KMS-11 (cell line): ENCODE data around the gene AKAP13.

Source experiments
- H2AFZ ChIP-seq: fragments of 200-600 bp; sonication (generic); 2 replicates; pipeline ENCODE4 v1.6.1; 2016; ENCODE audit warnings: antibody characterized with exemption, mixed run types, low read depth
- H3K27ac ChIP-seq: fragments of 200-600 bp; sonication (generic); 2 replicates; pipeline ENCODE4 v1.6.1; 2016; ENCODE audit warnings: mild to moderate bottlenecking, mixed run types
- H3K27me3 ChIP-seq: fragments of 200-600 bp; sonication (generic); 2 replicates; pipeline ENCODE4 v1.6.1; 2017; ENCODE audit warnings: mild to moderate bottlenecking, low read depth, mixed run types, moderate library complexity; ENCODE audit not compliant: insufficient read depth
- H3K36me3 ChIP-seq: fragments of 200-600 bp; sonication (generic); 2 replicates; pipeline ENCODE4 v1.6.1; 2017; ENCODE audit warnings: mild to moderate bottlenecking, mixed run types; ENCODE audit not compliant: insufficient read depth
- H3K4me1 ChIP-seq: fragments of 200-600 bp; sonication (generic); 2 replicates; pipeline ENCODE4 v1.6.1; 2016; ENCODE audit warnings: mild to moderate bottlenecking, low read depth, mixed run types; ENCODE audit not compliant: poor library complexity, severe bottlenecking
- H3K4me2 ChIP-seq: fragments of 200-600 bp; sonication (generic); 2 replicates; pipeline ENCODE4 v1.7.0; 2016; ENCODE audit warnings: mild to moderate bottlenecking, mixed run types
- H3K4me3 ChIP-seq: fragments of 200-600 bp; sonication (generic); IDR thresholded peaks from 2 replicates; pipeline ENCODE4 v1.6.1; 2017; ENCODE audit warnings: low read depth, low read length, mixed read lengths; ENCODE audit not compliant: insufficient read depth
- H3K79me2 ChIP-seq: fragments of 200-600 bp; sonication (generic); 2 replicates; pipeline ENCODE4 v1.6.1; 2016; ENCODE audit warnings: low read depth, mixed run types; ENCODE audit not compliant: insufficient read depth
- H3K9ac ChIP-seq: fragments of 200-600 bp; sonication (generic); 2 replicates; pipeline ENCODE4 v1.6.1; 2016; ENCODE audit warnings: mild to moderate bottlenecking, mixed run types
- H4K20me1 ChIP-seq: fragments of 200-600 bp; sonication (generic); 2 replicates; pipeline ENCODE4 v1.6.1; 2016; ENCODE audit warnings: mild to moderate bottlenecking, mixed run types; ENCODE audit not compliant: insufficient read depth
- TF ChIP-seq, protein P1 (sequence below): fragments of 200-600 bp; sonication (generic); conservative IDR thresholded peaks from 2 replicates; pipeline ENCODE4 v1.6.1; 2017; ENCODE audit warnings: low read depth, mild to moderate bottlenecking, antibody characterized with exemption, low read length, moderate library complexity, mixed read lengths

Gene AKAP13

GRCh38 chr15:85690561-85691231, 310.3 kb downstream of the AKAP13 start:
- Histone ChIP-seq H3K36me3 (no peaks in the 10 kb centered on the region), H3K27me3 (no peaks in the 10 kb centered on the region), H4K20me1 (no peaks in the 10 kb centered on the region), H3K4me3 (no peak overlapping the region), H3K4me2 (peak overlapping the region; percentile 67), H3K27ac (peak overlapping the region; percentile 79), H2AFZ (no peak overlapping the region), H3K9ac (peak overlapping the region; percentile 87; the same call in 1 of the 2 replicates), H3K79me2 (peaks cover 3% of the 10 kb centered on the region; the same call in 1 of the 2 replicates), H3K4me1 (peaks cover 59% of the 10 kb centered on the region)
- TF ChIP-seq, protein P1, sequence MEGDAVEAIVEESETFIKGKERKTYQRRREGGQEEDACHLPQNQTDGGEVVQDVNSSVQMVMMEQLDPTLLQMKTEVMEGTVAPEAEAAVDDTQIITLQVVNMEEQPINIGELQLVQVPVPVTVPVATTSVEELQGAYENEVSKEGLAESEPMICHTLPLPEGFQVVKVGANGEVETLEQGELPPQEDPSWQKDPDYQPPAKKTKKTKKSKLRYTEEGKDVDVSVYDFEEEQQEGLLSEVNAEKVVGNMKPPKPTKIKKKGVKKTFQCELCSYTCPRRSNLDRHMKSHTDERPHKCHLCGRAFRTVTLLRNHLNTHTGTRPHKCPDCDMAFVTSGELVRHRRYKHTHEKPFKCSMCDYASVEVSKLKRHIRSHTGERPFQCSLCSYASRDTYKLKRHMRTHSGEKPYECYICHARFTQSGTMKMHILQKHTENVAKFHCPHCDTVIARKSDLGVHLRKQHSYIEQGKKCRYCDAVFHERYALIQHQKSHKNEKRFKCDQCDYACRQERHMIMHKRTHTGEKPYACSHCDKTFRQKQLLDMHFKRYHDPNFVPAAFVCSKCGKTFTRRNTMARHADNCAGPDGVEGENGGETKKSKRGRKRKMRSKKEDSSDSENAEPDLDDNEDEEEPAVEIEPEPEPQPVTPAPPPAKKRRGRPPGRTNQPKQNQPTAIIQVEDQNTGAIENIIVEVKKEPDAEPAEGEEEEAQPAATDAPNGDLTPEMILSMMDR = no peak

DNA sequence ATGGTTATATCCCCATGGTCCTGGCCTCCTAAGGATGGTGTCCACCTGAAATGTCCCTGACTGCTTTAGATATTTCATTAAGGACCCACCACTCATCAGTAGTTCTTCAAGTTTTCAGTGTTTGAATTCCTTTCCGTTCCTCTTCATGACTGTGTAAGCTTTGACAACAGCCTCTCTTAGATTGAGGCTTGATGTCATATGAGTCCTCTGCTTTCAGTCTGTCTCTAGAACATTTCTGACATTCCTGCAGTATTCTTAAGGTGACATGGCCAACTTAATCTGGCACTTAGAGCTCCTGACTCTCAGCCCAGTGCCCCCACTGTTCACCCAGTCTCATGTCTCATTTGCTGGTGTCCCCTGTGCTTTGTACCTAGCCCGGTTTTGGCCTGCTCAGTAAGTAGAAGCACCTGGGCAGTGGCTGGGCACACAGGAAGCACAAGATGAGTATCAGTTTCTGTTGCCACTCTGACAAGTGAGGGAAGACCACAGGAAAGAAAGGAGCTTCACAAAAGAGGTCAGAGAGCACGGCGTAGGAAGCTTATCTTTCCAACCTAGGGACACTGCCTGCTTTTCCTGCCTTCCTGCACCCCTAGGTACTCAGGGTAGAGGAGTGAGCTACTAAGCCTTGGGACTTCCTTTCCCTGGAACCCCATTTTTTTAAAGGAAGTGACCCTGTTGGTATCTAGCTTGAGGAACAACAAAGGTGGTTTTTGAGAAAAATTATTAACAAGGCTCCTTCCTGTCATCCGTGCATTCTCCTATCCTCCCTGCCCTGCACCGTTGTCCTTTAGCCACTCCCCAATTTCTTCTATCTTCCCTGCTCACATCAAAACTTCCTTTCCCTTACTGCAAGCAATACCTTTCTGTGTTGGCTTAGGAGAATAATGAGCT, 311.2 kb downstream of the AKAP13 start:
- Histone ChIP-seq H3K9ac (peak overlapping the region; percentile 87; the same call in 1 of the 2 replicates), H3K4me2 (peak overlapping the region; percentile 67), H3K36me3 (no peaks in the 10 kb centered on the region), H4K20me1 (no peaks in the 10 kb centered on the region), H3K4me3 (no peak overlapping the region), H3K27me3 (no peaks in the 10 kb centered on the region), H2AFZ (no peak overlapping the region), H3K27ac (peak overlapping the region; percentile 79), H3K4me1 (peaks cover 59% of the 10 kb centered on the region), H3K79me2 (peaks cover 3% of the 10 kb centered on the region; the same call in 1 of the 2 replicates)
- TF ChIP-seq, protein P1 = no peak

- TF ChIP-seq, protein P1 = no peak
- peak overlapping the region; percentile 67 for H3K4me2 ChIP-seq
- no peaks in the 10 kb centered on the region for H3K27me3 ChIP-seq
- peaks cover 3% of the 10 kb centered on the region; the same call in 1 of the 2 replicates for H3K79me2 ChIP-seq
- no peak overlapping the region for H3K4me3 ChIP-seq
- no peaks in the 10 kb centered on the region for H3K36me3 ChIP-seq
- H2AFZ ChIP-seq = no peak overlapping the region
- peak overlapping the region; percentile 79 for H3K27ac ChIP-seq
- H4K20me1 ChIP-seq = no peaks in the 10 kb centered on the region
- H3K9ac ChIP-seq = peak overlapping the region; percentile 87; the same call in 1 of the 2 replicates
- H3K4me1 ChIP-seq = peaks cover 59% of the 10 kb centered on the region
Observed at GRCh38 chr15:85692321-85692720, 311.9 kb downstream of the AKAP13 start.

- Histone ChIP-seq H3K4me3 (no peak overlapping the region), H3K36me3 (no peaks in the 10 kb centered on the region), H4K20me1 (no peaks in the 10 kb centered on the region), H3K4me2 (peak overlapping the region; percentile 67; the same call in 1 of the 2 replicates), H3K79me2 (peaks cover 3% of the 10 kb centered on the region; the same call in 1 of the 2 replicates), H3K27me3 (no peaks in the 10 kb centered on the region), H3K4me1 (peaks cover 59% of the 10 kb centered on the region), H3K27ac (peak overlapping the region; percentile 79; the same call in 1 of the 2 replicates), H3K9ac (0 out of 2 replicates have a peak overlapping the region, but pooled peaks have one; percentile 18), H2AFZ (no peak overlapping the region)
- TF ChIP-seq, protein P1 = no peak
Observed at GRCh38 chr15:85692873-85693272, 312.5 kb downstream of the AKAP13 start.
